GM18873 (cell line): ENCODE measurements around the gene NCK1.
"Not testable (repeated sequence)": the region's sequence is repeated elsewhere in the genome, so short reads cannot be mapped to it uniquely, and the experiment has no call there.

ENCODE experiments used
- ATAC-seq: cut with Tn5 transposase; IDR thresholded peaks from one replicate; pipeline ENCODE4 v1.9.1; 2021; ENCODE audit warnings: mild to moderate bottlenecking, moderate library complexity, moderate number of reproducible peaks; ENCODE audit not compliant: unreplicated experiment, low FRiP score

Gene NCK1

GRCh38 chr3:136979684-136980083 lies 117.7 kb downstream of the NCK1 start:
- ATAC-seq: no peak

GRCh38 chr3:136982033-136982432 lies 120.0 kb downstream of the NCK1 start:
- no peak for ATAC-seq

- ATAC-seq: no peak
Measured at GRCh38 chr3:136982520-136983138, 120.6 kb downstream of the NCK1 start.

GRCh38 chr3:136984837-136985236 lies 122.8 kb downstream of the NCK1 start:
- no peak for ATAC-seq

GRCh38 chr3:136987398-136987980 lies 125.5 kb downstream of the NCK1 start:
- ATAC-seq: not testable (repeated sequence)

GRCh38 chr3:136988651-136989050 lies 126.6 kb downstream of the NCK1 start:
- ATAC-seq: no peak

GRCh38 chr3:136989781-136990524 lies 127.9 kb downstream of the NCK1 start:
- no peak for ATAC-seq

- no peak for ATAC-seq
Measured at GRCh38 chr3:136990826-136991225, 128.8 kb downstream of the NCK1 start.

GRCh38 chr3:136992115-136992514 lies 130.1 kb downstream of the NCK1 start:
- ATAC-seq: no peak

GRCh38 chr3:136994772-136995516 lies 132.9 kb downstream of the NCK1 start:
- no peak for ATAC-seq

- ATAC-seq: no peak
Measured at GRCh38 chr3:136995652-136996051, 133.6 kb downstream of the NCK1 start.
